Heart left ventricle (tissue), 16 donors: ENCODE data around the gene B3GAT3. TPM values are rescaled to one million over a fixed set of nuclear protein-coding genes. Genes with fewer than 3 reads are reported as not detected.

ENCODE experiments used
- ATAC-seq, 4 donors: fragments of 200-7000 bp; cut with Tn5 transposase; one replicate each; pipeline ENCODE4 v1.9.1; 2020 to 2022; ENCODE audit warnings: moderate library complexity in 4 of 4, mild to moderate bottlenecking in 3 of 4, moderate number of reproducible peaks in 1 of 4
- DNase-seq, 5 donors: peaks; one replicate each; pipeline ENCODE4 v3.0.0-alpha.2; 2020
- H3K27ac ChIP-seq, 12 donors: fragments of 200-600 bp; sonication (generic) in 4 of 12; one replicate each; pipeline versions ENCODE4 v1.5.0 to v1.8.0; 2016 to 2022; ENCODE audit warnings: mild to moderate bottlenecking in 2 of 12
- H3K27me3 ChIP-seq, 9 donors: fragments of 200-600 bp; sonication (generic) in 2 of 9; one replicate each; pipeline versions ENCODE4 v1.5.1 to v1.8.0; 2016 to 2022; ENCODE audit warnings: mild to moderate bottlenecking in 3 of 9
- H3K36me3 ChIP-seq, 9 donors: fragments of 200-600 bp; sonication (generic) in 2 of 9; one replicate each; pipeline versions ENCODE4 v1.5.0 to v1.8.0; 2018 to 2022; ENCODE audit warnings: mild to moderate bottlenecking in 2 of 9
- H3K4me1 ChIP-seq, 12 donors: fragments of 200-600 bp; sonication (generic) in 4 of 12; one replicate each; pipeline versions ENCODE4 v1.5.0 to v1.8.0; 2016 to 2022; ENCODE audit warnings: mild to moderate bottlenecking in 3 of 12
- H3K4me3 ChIP-seq, 12 donors: fragments of 200-600 bp; sonication (generic) in 4 of 12; one replicate each; pipeline versions ENCODE4 v1.5.0 to v1.8.0; 2017 to 2022; ENCODE audit warnings: mild to moderate bottlenecking in 9 of 12, moderate library complexity in 4 of 12
- H3K9me3 ChIP-seq, 12 donors: fragments of 200-600 bp; sonication (generic) in 4 of 12; one replicate each; pipeline versions ENCODE4 v1.5.0 to v1.8.0; 2016 to 2022; ENCODE audit warnings: mild to moderate bottlenecking in 1 of 12
- POLR2A ChIP-seq, 2 donors: fragments of 450-650 bp; IDR thresholded peaks; one replicate each; pipeline ENCODE4 v1.6.1; 2017; ENCODE audit warnings: antibody characterized with exemption in 2 of 2, mild to moderate bottlenecking in 2 of 2, moderate library complexity in 2 of 2
- WGBS, 4 donors: extraction: QIAGEN DNeasy Blood & Tissue Kit in 2 of 4; methylation state at CpG; one replicate each; pipeline versions ENCODE4 v1.1.5 to v1.1.7; 2013 to 2018; 5-methylcytosine and 5-hydroxymethylcytosine counted together
- intact Hi-C, 10 donors: fragments of 100-400 bp; cut with DNase I; formaldehyde crosslinking; loops; one replicate each; pipeline versions ENCODE4 v1.11.1 to v1.14.2; 2022
- polyA plus RNA-seq, 2 donors: library from polyadenylated mRNA; stranded (reverse); fragments of 200-250 nt; gene quantifications; one replicate each; pipeline ENCODE4 v1.2.3, GENCODE V29; 2013
- total RNA-seq, 9 donors: library from RNA; depleted of rRNA in 2 of 9; stranded (reverse); fragments of >200 nt in 2 of 9; fragmentation: NEBNext Ultra II Directional in 3 of 9; extraction: Animal tissue kit (Norgen Biotek cat#: 25700) in 3 of 9; gene quantifications; one replicate each; pipeline versions ENCODE4 v1.1.0 to v1.2.4, GENCODE V29; 2016 to 2023
- TF ChIP-seq, protein P1 (sequence below), 12 donors: fragments of 200-600 bp; sonication (generic) in 4 of 12; IDR thresholded peaks; one replicate each; pipeline versions ENCODE4 v1.5.0 to v1.8.0; 2018 to 2022; ENCODE audit warnings: antibody characterized with exemption in 12 of 12, mild to moderate bottlenecking in 5 of 12
- donor health status: ischemic (EF 13 %, LVEDD 7.1; RV severe dilation, severe dysfunction).
- donor health status: healthy with polysubstance abuse.
- donor health status: DM: no; HTN: yes; CAD: no.
- donor health status: DM: no; HTN: no; CAD: no.
- donor health status: ischemic (EF 25% LVEDD 6.9; RV normal size, moderate dysfunction).
- donor health status: ischemic (EF 25% LVEDD 5.7; RV mildly dilated, moderate dysfunction).
- donor health status: healthy.
- donor health status: DM: yes; HTN: yes; CAD: no.
- donor health status: ischemic (EF 35%, LVEDD 5.7; RV mildly dilated, moderate dysfunction).
- donor health status: nonischemic (EF 11% LVEDD 7.7; RV severe dilation, severe dysfunction).
- donor health status: DM: yes; HTN: yes; CAD: no.
- donor health status: PGD.
- donor health status: ischemic (EF 29% LVEDD 5.4; RV normal size, mild dysfunction).
- donor health status: nonischemic (EF 23%, LVEDD 6.1; RV moderate dilation, normal function).

Gene B3GAT3
- total and polyA plus RNA-seq, 11 donors, result 9.2 to 38.1 (median 13.1) TPM

DNA sequence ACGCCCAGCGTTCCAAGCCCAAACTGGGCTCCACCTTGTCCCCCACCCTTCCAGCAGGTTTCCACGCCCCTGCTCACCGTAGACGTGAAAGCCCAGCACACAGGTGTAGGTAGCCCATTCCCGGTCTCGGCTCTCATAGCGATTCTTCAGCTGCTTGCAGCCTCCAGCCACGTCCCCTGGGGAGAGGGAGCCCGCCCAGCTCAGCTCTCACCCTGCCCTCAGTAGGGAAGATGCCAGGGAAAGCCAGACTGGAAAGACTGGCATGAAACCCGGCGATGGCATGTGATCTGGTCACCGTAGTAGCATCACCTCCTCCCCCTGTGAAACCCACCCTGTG is 18.7 kb downstream of the B3GAT3 start:
- Histone ChIP-seq H3K4me1 (peaks cover 4 to 48% (median 32%) of the 10 kb centered on the region in 12 donors), H3K9me3 (no peaks in the 10 kb centered on the region), H3K27ac (peak overlapping the region in 7 of 12 donors; percentile 93 to 100 (median 98)), H3K27me3 (no peaks in the 10 kb centered on the region), H3K36me3 (peaks cover 0 to 61% (median 29%) of the 10 kb centered on the region in 9 donors), H3K4me3 (peak overlapping the region in 9 of 12 donors; percentile 81 to 100 (median 90))
- ATAC-seq (no peak), DNase-seq (peak in 3 of 5 donors; percentile 31 to 54 (median 45))
- no peak for TF ChIP-seq POLR2A (IDR thresholded peaks at IDR 0.05)
- TF ChIP-seq, protein P1, sequence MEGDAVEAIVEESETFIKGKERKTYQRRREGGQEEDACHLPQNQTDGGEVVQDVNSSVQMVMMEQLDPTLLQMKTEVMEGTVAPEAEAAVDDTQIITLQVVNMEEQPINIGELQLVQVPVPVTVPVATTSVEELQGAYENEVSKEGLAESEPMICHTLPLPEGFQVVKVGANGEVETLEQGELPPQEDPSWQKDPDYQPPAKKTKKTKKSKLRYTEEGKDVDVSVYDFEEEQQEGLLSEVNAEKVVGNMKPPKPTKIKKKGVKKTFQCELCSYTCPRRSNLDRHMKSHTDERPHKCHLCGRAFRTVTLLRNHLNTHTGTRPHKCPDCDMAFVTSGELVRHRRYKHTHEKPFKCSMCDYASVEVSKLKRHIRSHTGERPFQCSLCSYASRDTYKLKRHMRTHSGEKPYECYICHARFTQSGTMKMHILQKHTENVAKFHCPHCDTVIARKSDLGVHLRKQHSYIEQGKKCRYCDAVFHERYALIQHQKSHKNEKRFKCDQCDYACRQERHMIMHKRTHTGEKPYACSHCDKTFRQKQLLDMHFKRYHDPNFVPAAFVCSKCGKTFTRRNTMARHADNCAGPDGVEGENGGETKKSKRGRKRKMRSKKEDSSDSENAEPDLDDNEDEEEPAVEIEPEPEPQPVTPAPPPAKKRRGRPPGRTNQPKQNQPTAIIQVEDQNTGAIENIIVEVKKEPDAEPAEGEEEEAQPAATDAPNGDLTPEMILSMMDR (IDR thresholded peaks at IDR 0.05), result no peak
- WGBS, 4 donors, result 52 to 76% (median 62%) methylated on average over 11 to 13 of the region's 13 CpGs
- intact Hi-C loops, result loop anchor here in 1 of 10 donors (5.0 kb wide), 1 partner anchor 74 kb away; the partner anchor contains the start of gene UBXN1

DNA sequence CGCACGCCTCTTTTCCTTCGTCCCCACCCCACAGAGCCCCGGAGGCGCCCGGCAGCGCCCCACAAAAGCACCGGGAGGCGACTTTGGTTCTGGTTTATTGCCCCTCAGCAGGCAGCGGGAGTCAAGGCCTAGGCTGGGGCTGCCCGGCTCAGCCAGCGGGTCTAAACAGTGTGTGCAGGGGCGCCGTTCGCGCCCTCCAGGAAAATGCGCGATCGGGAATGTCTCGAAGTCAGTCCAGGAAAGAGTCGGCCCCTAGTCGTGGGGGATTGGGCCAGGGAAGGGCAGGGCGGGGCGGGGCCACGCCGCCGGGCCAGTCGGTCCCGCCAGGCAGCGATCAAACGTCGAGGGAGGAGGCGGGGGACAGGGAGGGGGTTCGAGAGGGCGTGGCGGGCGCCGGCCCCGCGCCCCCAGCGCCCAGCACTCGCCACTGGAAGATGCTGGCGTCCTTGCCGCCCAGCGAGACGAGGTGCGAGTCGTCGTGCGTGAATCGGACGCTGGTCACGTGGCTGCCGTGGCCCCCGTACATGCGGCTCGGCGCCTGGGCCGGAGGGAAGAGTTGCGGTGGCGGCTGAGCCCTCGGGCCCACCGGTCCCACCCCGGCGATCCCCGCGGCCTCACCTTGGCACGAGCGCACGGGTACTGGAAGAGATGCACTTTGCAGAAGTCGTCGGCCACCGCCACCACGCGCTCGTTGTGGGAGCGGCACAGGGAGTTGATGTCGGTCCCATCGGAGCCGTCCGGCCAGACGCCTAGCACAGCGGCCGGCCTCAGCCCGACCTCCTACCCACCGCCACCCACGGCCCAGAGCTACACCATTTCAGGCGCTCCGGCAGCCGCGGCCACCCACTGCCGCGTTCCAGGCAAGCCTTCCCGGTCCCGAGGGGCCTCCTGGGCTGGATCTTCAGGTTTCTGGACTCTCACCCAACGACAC is 19.4 kb downstream of the B3GAT3 start:
- ATAC-seq (peak; percentile 11 to 71 (median 56)), DNase-seq (peak; percentile 64 to 82 (median 80))
- intact Hi-C loops, result loop anchor here in 1 of 10 donors (5.0 kb wide), 1 partner anchor 75 kb away; the partner anchor contains the start of gene UBXN1
- WGBS, 4 donors, result 4 to 9% (median 7%) methylated on average over 23 to 96 of the region's 96 CpGs
- peak in 1 of 2 donors; percentile 33 for TF ChIP-seq POLR2A (IDR thresholded peaks at IDR 0.05)
- TF ChIP-seq, protein P1 (IDR thresholded peaks at IDR 0.05), result peak in 4 of 12 donors; percentile 16 to 44 (median 32)
- H3K9me3 ChIP-seq, result no peaks in the 10 kb centered on the region
- peak overlapping the region; percentile 20 to 100 (median 89) for H3K4me3 ChIP-seq
- peak overlapping the region; percentile 91 to 100 (median 98) for H3K27ac ChIP-seq
- no peaks in the 10 kb centered on the region for H3K27me3 ChIP-seq
- peaks cover 4 to 42% (median 32%) of the 10 kb centered on the region in 12 donors for H3K4me1 ChIP-seq
- H3K36me3 ChIP-seq, result peaks cover 0 to 62% (median 35%) of the 10 kb centered on the region in 9 donors

DNA sequence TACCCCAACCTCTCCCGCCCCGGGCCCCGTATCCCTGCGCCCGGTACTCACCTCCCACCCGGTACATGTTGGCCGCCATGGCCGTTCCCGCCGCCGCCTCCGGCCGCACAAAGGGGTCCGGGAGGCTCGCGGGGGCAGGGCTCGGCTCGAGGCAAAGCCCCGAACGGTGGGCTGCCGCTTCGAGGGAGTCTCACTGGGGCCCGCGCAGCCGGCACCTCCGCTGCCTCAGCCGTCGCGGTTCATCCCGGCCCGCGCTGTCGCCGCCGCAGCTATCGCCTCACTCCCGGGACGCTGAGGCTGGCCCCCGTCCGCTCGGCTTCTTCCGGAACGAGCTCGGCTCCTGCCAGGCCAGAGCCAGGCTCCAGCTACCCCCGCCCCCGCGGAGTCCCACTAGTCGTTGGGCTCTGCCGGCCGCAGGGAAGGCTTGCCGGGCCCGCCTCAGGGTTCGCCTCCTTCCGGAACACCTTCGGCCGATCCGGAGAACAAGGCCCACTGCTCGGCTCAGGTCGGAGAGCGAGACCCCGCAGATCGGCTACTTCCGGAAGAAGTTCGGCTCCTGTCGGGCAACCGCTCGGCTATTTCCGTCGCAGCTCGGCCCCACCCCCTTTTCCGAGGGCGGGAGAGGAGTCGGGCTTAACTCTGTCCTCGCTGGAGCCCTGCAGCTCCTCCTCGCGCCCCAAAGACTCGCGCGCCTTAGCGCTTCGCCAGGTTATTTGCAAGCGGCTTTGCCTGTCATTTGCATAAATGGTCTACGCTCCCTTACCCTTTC is 20.2 kb downstream of the B3GAT3 start, which contains the start of gene MTA2:
TSS of gene MTA2 (minus strand) at position 494 of the 769 bp plus-strand sequence. CDS start at position 79, 415 bp downstream.
- ATAC-seq (peak; percentile 87 to 91 (median 90)), DNase-seq (peak; percentile 97 to 98 (median 98))
- peak in 1 of 2 donors; percentile 60 for TF ChIP-seq POLR2A (IDR thresholded peaks at IDR 0.05)
- TF ChIP-seq, protein P1 (IDR thresholded peaks at IDR 0.05), result no peak
- intact Hi-C loops, result loop anchor here in 1 of 10 donors (5.0 kb wide), 1 partner anchor 76 kb away; the partner anchor contains the start of gene UBXN1
- Histone ChIP-seq H3K9me3 (no peaks in the 10 kb centered on the region), H3K27me3 (no peaks in the 10 kb centered on the region), H3K27ac (peak within 1 kb of the TSS; percentile 91 to 100 (median 98)), H3K4me1 (peaks cover 4 to 41% (median 32%) of the 10 kb centered on the region in 12 donors), H3K36me3 (peaks cover 0 to 62% (median 40%) of the 10 kb centered on the region in 9 donors), H3K4me3 (peak within 1 kb of the TSS; percentile 81 to 100 (median 90))
- WGBS, 4 donors, result 0 to 1% (median 0%) methylated on average over 26 to 83 of the region's 83 CpGs
